HepG2 (cell line): ENCODE measurements around the gene RBM14. TPM values are rescaled to one million over a fixed set of nuclear protein-coding genes. Genes with fewer than 3 reads are reported as not detected.

Experiments
- ARNT ChIP-seq: fragments of 450-650 bp; IDR thresholded peaks from 2 replicates; pipeline ENCODE4 v1.6.1; 2017
- BRCA1 ChIP-seq: sonication (generic); formaldehyde crosslinking; IDR thresholded peaks from 2 replicates; pipeline ENCODE4 v1.4.0; 2020; ENCODE audit warnings: missing genetic modification reagents
- CHD4 ChIP-seq: fragments of 200-600 bp; sonication (generic); IDR thresholded peaks from 2 replicates; pipeline ENCODE4 v1.7.0; 2017; ENCODE audit warnings: mild to moderate bottlenecking, low read length, borderline replicate concordance
- DPF2 ChIP-seq: sonication (generic); formaldehyde crosslinking; IDR thresholded peaks from 2 replicates; pipeline ENCODE4 v1.4.0; 2020; ENCODE audit warnings: mild to moderate bottlenecking, low read depth, missing genetic modification reagents, borderline replicate concordance
- FOSL2 ChIP-seq: sonication (generic); formaldehyde crosslinking; IDR thresholded peaks from 2 replicates; pipeline ENCODE4 v1.4.0; 2020; ENCODE audit warnings: missing genetic modification reagents
- HMGXB3 ChIP-seq: sonication (generic); formaldehyde crosslinking; IDR thresholded peaks from 2 replicates; pipeline ENCODE4 v1.4.0; 2020; ENCODE audit warnings: missing genetic modification reagents, borderline replicate concordance
- HNRNPUL1 ChIP-seq: fragments of 200-400 bp; formaldehyde crosslinking; IDR thresholded peaks from 2 replicates; pipeline ENCODE4 v1.6.1; 2017; ENCODE audit warnings: low read depth, mild to moderate bottlenecking, low read length, moderate library complexity
- KDM5B ChIP-seq: sonication (generic); formaldehyde crosslinking; IDR thresholded peaks from 2 replicates; pipeline ENCODE4 v1.4.0; 2020; ENCODE audit warnings: missing genetic modification reagents, mild to moderate bottlenecking, borderline replicate concordance
- MTA3 ChIP-seq: sonication (generic); formaldehyde crosslinking; IDR thresholded peaks from 2 replicates; pipeline ENCODE4 v1.4.0; 2020; ENCODE audit warnings: missing genetic modification reagents
- MYNN ChIP-seq: sonication (generic); formaldehyde crosslinking; IDR thresholded peaks from 2 replicates; pipeline ENCODE4 v1.4.0; 2020; ENCODE audit warnings: mild to moderate bottlenecking, low read depth, missing genetic modification reagents
- NCOA5 ChIP-seq: sonication (generic); formaldehyde crosslinking; IDR thresholded peaks from 2 replicates; pipeline ENCODE4 v1.4.0; 2020; ENCODE audit warnings: missing genetic modification reagents
- NFRKB ChIP-seq: fragments of 450-650 bp; IDR thresholded peaks from 2 replicates; pipeline ENCODE4 v1.6.1; 2017
- RARG ChIP-seq: sonication (generic); formaldehyde crosslinking; IDR thresholded peaks from 2 replicates; pipeline ENCODE4 v1.4.0; 2020; ENCODE audit warnings: low read depth, mild to moderate bottlenecking, missing genetic modification reagents
- SALL1 ChIP-seq: sonication (generic); formaldehyde crosslinking; IDR thresholded peaks from 2 replicates; pipeline ENCODE4 v1.8.0; 2022; ENCODE audit warnings: mild to moderate bottlenecking, missing genetic modification reagents
- TBX3 ChIP-seq: fragments of 450-650 bp; IDR thresholded peaks from 2 replicates; pipeline ENCODE4 v1.6.1; 2017; ENCODE audit warnings: antibody characterized with exemption, mild to moderate bottlenecking, inconsistent platforms, borderline replicate concordance
- TCF12 ChIP-seq, 2 experiments: fragments of 450-650 bp in 1 of 2; sonication (generic) in 1 of 2; formaldehyde crosslinking in 1 of 2; IDR thresholded peaks; 2 replicates each; pipeline versions ENCODE4 v1.6.1 to v1.8.0; 2017 to 2022; ENCODE audit warnings: antibody characterized with exemption in 1 of 2, mild to moderate bottlenecking in 1 of 2, missing genetic modification reagents in 1 of 2, moderate library complexity in 1 of 2
- TGIF2 ChIP-seq: IDR thresholded peaks from 2 replicates; pipeline ENCODE4 v1.6.1; 2016; ENCODE audit warnings: control low read depth, missing compliant biosample characterization
- TSC22D2 ChIP-seq: sonication (generic); formaldehyde crosslinking; IDR thresholded peaks from 2 replicates; pipeline ENCODE4 v1.5.1; 2020; ENCODE audit warnings: missing genetic modification reagents, mild to moderate bottlenecking, borderline replicate concordance
- ZNF264 ChIP-seq: sonication (generic); formaldehyde crosslinking; IDR thresholded peaks from 2 replicates; pipeline ENCODE4 v1.4.0; 2020; ENCODE audit warnings: missing genetic modification reagents
- ZNF354B ChIP-seq: sonication (generic); formaldehyde crosslinking; IDR thresholded peaks from 2 replicates; pipeline ENCODE4 v1.8.0; 2022; ENCODE audit warnings: mild to moderate bottlenecking, missing genetic modification reagents
- ZNF629 ChIP-seq: sonication (generic); formaldehyde crosslinking; conservative IDR thresholded peaks from 2 replicates; pipeline ENCODE4 v1.5.0; 2020; ENCODE audit warnings: missing genetic modification reagents
- ZNF687 ChIP-seq: sonication (generic); formaldehyde crosslinking; IDR thresholded peaks from 2 replicates; pipeline ENCODE4 v1.5.1; 2020; ENCODE audit warnings: mild to moderate bottlenecking, missing genetic modification reagents, moderate library complexity
- ZNF746 ChIP-seq: sonication (generic); formaldehyde crosslinking; IDR thresholded peaks from 2 replicates; pipeline ENCODE4 v1.8.0; 2022; ENCODE audit warnings: mild to moderate bottlenecking, missing genetic modification reagents
- ZSCAN25 ChIP-seq: sonication (generic); formaldehyde crosslinking; IDR thresholded peaks from 2 replicates; pipeline ENCODE4 v1.8.0; 2022; ENCODE audit warnings: mild to moderate bottlenecking, missing genetic modification reagents
- polyA plus RNA-seq, 8 experiments: library from polyadenylated mRNA; depleted of rRNA in 3 of 8; stranded (reverse) in 7 of 8; unstranded in 1 of 8; fragments of >200 nt; fragmentation: Illumina TruSeq in 4 of 8; extraction: Trizol in 4 of 8; gene quantifications; 2 replicates each; pipeline versions ENCODE4 v1.2.1 to v1.2.3, GENCODE V29; 2011 to 2016; ENCODE audit warnings: low read depth in 4 of 8, missing spikeins in 1 of 8, mixed read lengths in 1 of 8; ENCODE audit not compliant: insufficient read depth in 1 of 8
- total RNA-seq, 5 experiments: library from RNA; depleted of rRNA; stranded (reverse); fragments of >200 nt; fragmentation: Illumina TruSeq; extraction: Trizol; gene quantifications; 2 replicates each; pipeline ENCODE4 v1.2.3, GENCODE V29; 2016; ENCODE audit warnings: low read depth in 1 of 5

Gene RBM14
- total and polyA plus RNA-seq, 2 of the 13 experiments (the other 11 are each of a cell fraction or from before 2014, with no cell fraction given), result 12.7 to 44.1 TPM

- TF ChIP-seq TCF12 (IDR thresholded peaks at IDR 0.05) (no peak), TCF12 (CRISPR knock-in tag; IDR thresholded peaks at IDR 0.05) (no peak), MYNN (no peak), ZSCAN25 (CRISPR knock-in tag) (no peak), ZNF746 (CRISPR knock-in tag) (no peak), FOSL2 (CRISPR knock-in tag) (peak; percentile 86), BRCA1 (CRISPR knock-in tag) (no peak), SALL1 (CRISPR knock-in tag) (peak; percentile 58; the same call in 1 of the 2 replicates), ZNF629 (CRISPR knock-in tag) (no peak), HMGXB3 (no peak), ZNF687 (peak; percentile 47), NFRKB (no peak), ZNF264 (CRISPR knock-in tag) (peak; percentile 43; the same call in 1 of the 2 replicates), HNRNPUL1 (no peak), KDM5B (CRISPR knock-in tag) (no peak; the same call in 1 of the 2 replicates), TSC22D2 (CRISPR knock-in tag) (no peak), RARG (CRISPR knock-in tag) (no peak), DPF2 (CRISPR knock-in tag) (no peak), TGIF2 (CRISPR knock-in tag) (peak; percentile 71; the same call in 1 of the 2 replicates), TBX3 (no peak), MTA3 (CRISPR knock-in tag) (no peak), CHD4 (no peak), NCOA5 (no peak), ZNF354B (CRISPR knock-in tag) (no peak), ARNT (no peak)
These were observed 9.2 kb upstream of the RBM14 start (continued) for GRCh38 chr11:66607126-66607834.
